Calu3 (cell line): Measurements from ENCODE around the gene NFATC1. TPM values are rescaled to one million over a fixed set of nuclear protein-coding genes. Genes with fewer than 3 reads are reported as not detected.

Experiments
- BruUV-seq: library from RNA; stranded (reverse); fragments of 400-500 nt; replicated peaks from 2 replicates; lab custom pipeline; 2021; lab: Mats Ljungman, UMichigan
- CTCF ChIA-PET: fragments of 300-600 bp; sonication (Branson Sonifier 250); formaldehyde crosslinking; loops from one replicate; lab custom pipeline; 2022; ENCODE audit warnings: antibody characterized with exemption; lab: Charles Lee
- DNase-seq: peaks from one replicate; pipeline ENCODE4 v3.0.0; 2022
- H3K27ac Mint-ChIP-seq: one replicate; pipeline ENCODE4 v1.8.0; 2022; ENCODE audit warnings: mixed read lengths; ENCODE audit not compliant: unreplicated experiment
- H3K27me3 Mint-ChIP-seq: one replicate; pipeline ENCODE4 v1.8.0; 2022; ENCODE audit warnings: mixed read lengths; ENCODE audit not compliant: unreplicated experiment
- H3K36me3 Mint-ChIP-seq: one replicate; pipeline ENCODE4 v1.8.0; 2022; ENCODE audit warnings: mild to moderate bottlenecking, moderate library complexity, mixed read lengths; ENCODE audit not compliant: insufficient read depth, unreplicated experiment
- H3K4me1 Mint-ChIP-seq: one replicate; pipeline ENCODE4 v1.8.0; 2022; ENCODE audit warnings: mild to moderate bottlenecking, low read depth, mixed read lengths; ENCODE audit not compliant: unreplicated experiment
- H3K4me3 Mint-ChIP-seq: one replicate; pipeline ENCODE4 v1.8.0; 2022; ENCODE audit warnings: mild to moderate bottlenecking, low read depth, moderate library complexity, mixed read lengths; ENCODE audit not compliant: unreplicated experiment
- H3K9me3 Mint-ChIP-seq: one replicate; pipeline ENCODE4 v1.8.0; 2022; ENCODE audit warnings: low read depth, mixed read lengths; ENCODE audit not compliant: unreplicated experiment
- intact Hi-C: fragments of 100-400 bp; cut with micrococcal nuclease; formaldehyde crosslinking; loops from one replicate; pipeline ENCODE4 v1.10.0; 2022; ENCODE audit not compliant: unreplicated experiment
- total RNA-seq: library from RNA; stranded (reverse); gene quantifications from 2 replicates; pipeline ENCODE4 v1.2.3, GENCODE V29; 2022
- TF ChIP-seq, protein P1 (sequence below): fragments of 200-600 bp; IDR thresholded peaks from one replicate; pipeline ENCODE4 v1.8.0; 2022; ENCODE audit warnings: antibody characterized with exemption; ENCODE audit not compliant: unreplicated experiment

NFATC1 gene
- total RNA-seq, 1 experiment from 2014 or later = 5.9 TPM

DNA sequence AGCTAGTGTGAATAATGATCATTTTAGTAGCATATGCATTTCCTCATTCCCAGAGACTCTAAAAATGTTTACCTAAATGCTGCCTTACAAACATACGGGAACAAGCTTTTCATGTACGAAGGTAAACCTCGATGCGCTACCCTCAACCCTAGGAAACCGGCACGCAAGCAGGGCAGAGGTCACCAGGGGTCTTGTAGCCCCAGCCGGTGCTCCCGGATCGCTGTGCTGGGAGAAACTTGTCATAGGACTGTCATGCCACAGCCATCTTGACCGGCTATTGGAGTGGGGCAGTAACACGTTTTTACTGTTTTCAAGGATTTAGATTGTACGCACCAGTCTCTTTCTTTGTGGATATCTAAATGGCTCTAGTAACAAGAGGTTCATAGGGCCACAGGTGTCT, 34.8 kb upstream of the NFATC1 start:
- no peaks in the 10 kb centered on the region for H3K27me3 Mint-ChIP-seq
- DNase-seq = no peak
- CTCF ChIA-PET = no interaction called here
- H3K4me1 Mint-ChIP-seq = no peaks in the 10 kb centered on the region
- no peak overlapping the region for H3K4me3 Mint-ChIP-seq
- TF ChIP-seq, protein P1, sequence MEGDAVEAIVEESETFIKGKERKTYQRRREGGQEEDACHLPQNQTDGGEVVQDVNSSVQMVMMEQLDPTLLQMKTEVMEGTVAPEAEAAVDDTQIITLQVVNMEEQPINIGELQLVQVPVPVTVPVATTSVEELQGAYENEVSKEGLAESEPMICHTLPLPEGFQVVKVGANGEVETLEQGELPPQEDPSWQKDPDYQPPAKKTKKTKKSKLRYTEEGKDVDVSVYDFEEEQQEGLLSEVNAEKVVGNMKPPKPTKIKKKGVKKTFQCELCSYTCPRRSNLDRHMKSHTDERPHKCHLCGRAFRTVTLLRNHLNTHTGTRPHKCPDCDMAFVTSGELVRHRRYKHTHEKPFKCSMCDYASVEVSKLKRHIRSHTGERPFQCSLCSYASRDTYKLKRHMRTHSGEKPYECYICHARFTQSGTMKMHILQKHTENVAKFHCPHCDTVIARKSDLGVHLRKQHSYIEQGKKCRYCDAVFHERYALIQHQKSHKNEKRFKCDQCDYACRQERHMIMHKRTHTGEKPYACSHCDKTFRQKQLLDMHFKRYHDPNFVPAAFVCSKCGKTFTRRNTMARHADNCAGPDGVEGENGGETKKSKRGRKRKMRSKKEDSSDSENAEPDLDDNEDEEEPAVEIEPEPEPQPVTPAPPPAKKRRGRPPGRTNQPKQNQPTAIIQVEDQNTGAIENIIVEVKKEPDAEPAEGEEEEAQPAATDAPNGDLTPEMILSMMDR = no peak
- H3K9me3 Mint-ChIP-seq = peaks cover 3% of the 10 kb centered on the region
- no peak overlapping the region for H3K27ac Mint-ChIP-seq
- BruUV-seq = no TSS peak
- no peaks in the 10 kb centered on the region for H3K36me3 Mint-ChIP-seq
- intact Hi-C loops = no loop called here

DNA sequence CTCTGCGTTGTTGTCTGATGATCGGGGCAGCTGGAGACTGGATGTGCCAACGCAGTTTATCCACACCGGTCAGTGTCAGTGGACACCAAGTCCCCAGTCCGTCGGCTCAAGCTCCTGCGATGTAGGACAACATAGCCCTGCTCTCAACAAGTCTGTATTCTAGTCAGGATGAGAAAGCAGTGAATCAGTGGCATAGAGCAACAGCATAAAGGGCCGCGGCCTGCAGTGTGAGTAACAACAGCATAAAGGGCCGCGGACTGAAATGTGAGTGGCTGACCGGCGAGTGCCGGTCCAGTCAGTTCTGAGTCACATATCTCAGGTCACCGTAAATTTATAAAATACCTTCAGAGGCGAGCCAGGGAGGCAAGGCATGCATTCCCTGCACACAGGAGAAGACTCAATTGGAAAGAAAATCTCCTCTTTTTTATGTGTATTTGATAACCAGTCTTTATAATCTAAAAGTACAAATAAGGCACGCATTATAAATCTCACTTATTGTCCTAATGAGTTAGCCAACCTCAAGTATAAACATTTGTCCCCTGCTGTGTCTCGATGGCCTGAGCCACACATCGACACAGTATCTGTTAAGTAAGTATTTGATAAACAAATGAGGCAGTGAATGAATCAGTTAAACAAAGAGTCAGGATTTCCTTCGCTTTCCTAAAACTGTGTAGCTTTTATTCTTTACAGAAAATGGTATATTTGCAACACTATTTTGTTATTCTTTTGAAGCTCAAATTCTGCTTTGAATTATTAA, 33.8 kb upstream of the NFATC1 start:
- Mint-ChIP-seq H3K27ac (no peak overlapping the region), H3K4me3 (no peak overlapping the region), H3K4me1 (no peaks in the 10 kb centered on the region), H3K9me3 (peaks cover 3% of the 10 kb centered on the region), H3K27me3 (no peaks in the 10 kb centered on the region), H3K36me3 (no peaks in the 10 kb centered on the region)
- CTCF ChIA-PET = no interaction called here
- no TSS peak for BruUV-seq
- TF ChIP-seq, protein P1 = no peak
- DNase-seq = no peak
- intact Hi-C loops = no loop called here

DNA sequence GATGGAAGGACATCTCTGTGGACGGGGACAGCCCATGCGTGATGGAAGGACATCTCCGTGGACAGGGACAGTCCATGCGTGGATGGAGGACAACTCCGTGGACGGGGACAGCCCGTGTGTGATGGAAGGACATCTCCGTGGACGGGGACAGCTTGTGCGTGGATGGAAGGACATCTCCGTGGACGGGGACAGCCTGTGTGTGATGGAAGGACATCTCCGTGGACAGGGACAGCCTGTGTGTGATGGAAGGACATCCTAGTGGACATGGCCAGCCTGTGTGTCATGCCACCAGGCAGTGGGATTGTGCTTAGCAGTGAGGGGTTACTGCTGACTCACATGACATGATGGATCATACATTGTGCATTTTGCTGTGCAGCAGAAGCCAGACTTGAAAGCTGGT, 30.0 kb upstream of the NFATC1 start:
- no peak overlapping the region for H3K4me3 Mint-ChIP-seq
- intact Hi-C loops = no loop called here
- TF ChIP-seq, protein P1 = no peak
- H3K9me3 Mint-ChIP-seq = peaks cover 3% of the 10 kb centered on the region
- DNase-seq = no peak
- no peaks in the 10 kb centered on the region for H3K4me1 Mint-ChIP-seq
- CTCF ChIA-PET = no interaction called here
- H3K27ac Mint-ChIP-seq = no peak overlapping the region
- BruUV-seq = no TSS peak
- H3K27me3 Mint-ChIP-seq = no peaks in the 10 kb centered on the region
- no peaks in the 10 kb centered on the region for H3K36me3 Mint-ChIP-seq

DNA sequence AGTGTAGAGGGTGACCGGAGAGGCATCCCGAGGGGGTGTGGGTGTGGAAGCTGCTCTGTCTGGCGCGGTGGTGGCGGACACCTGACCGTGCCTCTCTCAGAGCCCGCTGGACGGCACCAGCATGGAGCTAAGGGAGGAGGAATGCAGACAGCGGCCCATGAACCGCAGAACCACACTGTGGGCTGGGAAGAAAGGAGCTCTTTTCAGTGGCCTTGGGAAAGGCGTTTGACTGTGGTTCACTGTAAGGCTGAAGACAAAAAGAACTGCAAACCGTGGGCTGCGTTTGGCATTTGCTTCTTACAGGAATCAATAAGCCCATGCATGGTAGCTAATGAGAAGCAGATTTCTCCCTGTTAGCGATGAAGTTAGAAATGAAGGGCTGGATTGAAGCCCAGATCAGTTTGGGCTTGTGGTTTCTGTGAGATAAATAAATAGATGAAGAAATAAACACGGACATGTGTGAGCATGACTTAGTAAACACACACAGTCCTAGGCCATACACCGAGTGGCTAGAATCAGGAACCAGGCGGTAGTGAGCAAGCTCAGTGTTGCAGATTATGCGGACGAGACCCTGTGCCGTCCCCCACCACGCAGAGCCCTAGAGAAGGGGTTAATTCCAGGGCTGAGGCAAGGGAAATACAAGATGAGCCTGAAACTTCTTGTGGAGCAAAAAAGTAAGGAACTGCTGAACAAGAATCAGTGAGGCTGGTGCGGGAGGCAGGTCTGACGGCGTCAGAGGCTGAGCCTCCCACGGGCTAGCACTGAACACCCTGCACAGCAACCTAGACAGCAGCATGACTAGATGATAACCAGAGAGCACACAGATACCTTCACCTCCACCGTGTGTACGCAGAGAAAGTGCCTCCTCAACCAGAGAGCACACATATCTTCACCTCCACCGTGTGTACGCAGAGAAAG, 29.3 kb upstream of the NFATC1 start:
- DNase-seq = no peak
- Mint-ChIP-seq H3K4me3 (no peak overlapping the region), H3K27me3 (no peaks in the 10 kb centered on the region), H3K4me1 (no peaks in the 10 kb centered on the region), H3K9me3 (peaks cover 3% of the 10 kb centered on the region), H3K36me3 (no peaks in the 10 kb centered on the region), H3K27ac (no peak overlapping the region)
- TF ChIP-seq, protein P1 = no peak
- CTCF ChIA-PET = no interaction called here
- intact Hi-C loops = no loop called here
- no TSS peak for BruUV-seq
